Endothelial cell of umbilical vein (primary cell): ENCODE data around the gene GPR153. TPM values are rescaled to one million over a fixed set of nuclear protein-coding genes. Genes with fewer than 3 reads are reported as not detected.

Experiments used
- BruUV-seq: library from RNA; stranded (reverse); fragments of 400-500 nt; replicated peaks from 2 replicates; lab custom pipeline; 2021; lab: Mats Ljungman, UMichigan
- CTCF ChIA-PET: fragments of 300-600, 350-600 bp; sonication (Branson Sonifier 250); formaldehyde crosslinking; loops from one replicate; lab custom pipeline; 2021; ENCODE audit warnings: antibody characterized with exemption, inconsistent platforms; lab: Charles Lee
- POLR2A ChIA-PET: fragments of 300-600, 350-600 bp; sonication (Branson Sonifier 250); formaldehyde crosslinking; loops from one replicate; lab custom pipeline; 2021; ENCODE audit warnings: antibody characterized with exemption, inconsistent platforms; lab: Charles Lee
- DNase-seq: peaks from one replicate; pipeline ENCODE4 v3.0.0-alpha.2; 2011; ENCODE audit warnings: low read depth, low spot score
- FAIRE-seq: peaks from 2 replicates; lab custom pipeline; 2011; peaks lifted over from hg19 to GRCh38; lab: Jason Lieb, UNC
- H2AFZ ChIP-seq: 2 replicates; pipeline ENCODE4 v1.6.0; 2012; ENCODE audit warnings: low read depth, low read length, control low read depth, inconsistent platforms
- H3K27ac ChIP-seq: 2 replicates; pipeline ENCODE4 v1.5.1; 2011; ENCODE audit warnings: low read depth, mild to moderate bottlenecking, control low read depth, low read length, moderate library complexity; ENCODE audit not compliant: insufficient read depth
- H3K27me3 ChIP-seq, 2 experiments: 2 replicates each; pipeline versions ENCODE4 v1.6.0 to v1.6.1; 2011; ENCODE audit warnings: low read length in 2 of 2, mixed read lengths in 1 of 2; ENCODE audit not compliant: control insufficient read depth in 2 of 2, insufficient read depth in 2 of 2
- H3K36me3 ChIP-seq, 2 experiments: 2 replicates in 1 of 2; 3 replicates in 1 of 2; pipeline ENCODE4 v1.5.1; 2011; ENCODE audit warnings: low read length in 2 of 2, mild to moderate bottlenecking in 1 of 2, moderate library complexity in 1 of 2; ENCODE audit not compliant: control insufficient read depth in 2 of 2, insufficient read depth in 2 of 2; ENCODE audit errors: extremely low read depth in 1 of 2
- H3K4me1 ChIP-seq: 3 replicates; pipeline ENCODE4 v1.5.1; 2011; ENCODE audit warnings: mild to moderate bottlenecking, low read length; ENCODE audit not compliant: control insufficient read depth, insufficient read depth; ENCODE audit errors: extremely low read depth
- H3K4me2 ChIP-seq: 2 replicates; pipeline ENCODE4 v1.6.1; 2011; ENCODE audit warnings: low read length, control low read depth, mixed read lengths; ENCODE audit not compliant: insufficient read depth
- H3K4me3 ChIP-seq, 3 experiments: fragments of 200-600 bp in 1 of 3; sonication (generic), shearing (Covaris generic) in 1 of 3; replicated peaks in 1 of 3; 2 replicates each; pipeline ENCODE4 v1.5.1; 2011 to 2016; ENCODE audit warnings: control low read depth in 3 of 3, low read length in 3 of 3, mild to moderate bottlenecking in 2 of 3, inconsistent platforms in 1 of 3, low read depth in 1 of 3, moderate library complexity in 1 of 3; ENCODE audit not compliant: insufficient read depth in 1 of 3
- H3K79me2 ChIP-seq: 2 replicates; pipeline ENCODE4 v1.6.0; 2012; ENCODE audit warnings: low read length, inconsistent platforms; ENCODE audit not compliant: control insufficient read depth, insufficient read depth
- H3K9ac ChIP-seq: replicated peaks from 2 replicates; pipeline ENCODE3; 2011; ENCODE audit warnings: low read length, control low read depth; ENCODE audit not compliant: insufficient read depth; ENCODE audit errors: extremely low read depth
- H3K9me1 ChIP-seq: replicated peaks from 3 replicates; pipeline ENCODE4 v1.6.0; 2011; ENCODE audit warnings: mild to moderate bottlenecking, low read length; ENCODE audit not compliant: control insufficient read depth, insufficient read depth; ENCODE audit errors: extremely low read depth
- H3K9me3 ChIP-seq: replicated peaks from 2 replicates; pipeline ENCODE4 v1.5.1; 2012; ENCODE audit warnings: low read length, inconsistent platforms; ENCODE audit not compliant: control insufficient read depth, insufficient read depth
- H4K20me1 ChIP-seq: replicated peaks from 2 replicates; pipeline ENCODE3; 2011; ENCODE audit warnings: mild to moderate bottlenecking, low read length; ENCODE audit not compliant: control insufficient read depth, insufficient read depth; ENCODE audit errors: extremely low read depth
- CTCF ChIP-seq, 2 donors: IDR thresholded peaks; 1 replicate in 1 of 2; 2 replicates in 1 of 2; pipeline ENCODE4 v1.5.1; 2011; ENCODE audit warnings: low read length in 2 of 2, mild to moderate bottlenecking in 2 of 2, moderate library complexity in 2 of 2, control low read depth in 1 of 2, inconsistent platforms in 1 of 2, low read depth in 1 of 2; ENCODE audit not compliant: insufficient read depth in 1 of 2; ENCODE audit errors: extremely low read depth in 1 of 2
- EZH2 ChIP-seq: IDR thresholded peaks from 2 replicates; pipeline ENCODE4 v1.6.1; 2012; ENCODE audit warnings: borderline replicate concordance, low read depth, mild to moderate bottlenecking, moderate library complexity, low read length, inconsistent platforms; ENCODE audit not compliant: severe bottlenecking
- FOS ChIP-seq: IDR thresholded peaks from 2 replicates; pipeline ENCODE4 v1.6.1; 2011; ENCODE audit warnings: mild to moderate bottlenecking, low read length, moderate library complexity, borderline replicate concordance; ENCODE audit not compliant: insufficient read depth
- GATA2 ChIP-seq: IDR thresholded peaks from 2 replicates; pipeline ENCODE4 v1.7.0; 2011; ENCODE audit warnings: low read depth, mild to moderate bottlenecking, moderate library complexity, mixed read lengths, low read length; ENCODE audit not compliant: insufficient read length, insufficient read depth
- JUN ChIP-seq: IDR thresholded peaks from 2 replicates; pipeline ENCODE4 v1.6.1; 2011; ENCODE audit warnings: borderline replicate concordance, low read depth; ENCODE audit not compliant: insufficient read length, insufficient read depth
- MAX ChIP-seq: IDR thresholded peaks from 2 replicates; pipeline ENCODE4 v1.6.1; 2011; ENCODE audit not compliant: insufficient read depth, insufficient read length
- MYC ChIP-seq: IDR thresholded peaks from one replicate; pipeline ENCODE4 v1.6.1; 2011; ENCODE audit warnings: mild to moderate bottlenecking, low read depth, low read length
- POLR2A ChIP-seq: IDR thresholded peaks from 2 replicates; pipeline ENCODE4 v1.6.1; 2012; ENCODE audit warnings: low read depth, mild to moderate bottlenecking, control low read depth, low read length
- POLR2AphosphoS5 ChIP-seq: IDR thresholded peaks from 2 replicates; pipeline ENCODE4 v1.6.1; 2012; ENCODE audit warnings: low read depth, mild to moderate bottlenecking, control low read depth, low read length, moderate library complexity; ENCODE audit not compliant: insufficient read depth
- dilution Hi-C: fragments of 300-500 bp; cut with MboI; formaldehyde crosslinking; loops from one replicate; pipeline ENCODE4 v1.15.0; 2019; ENCODE audit warnings: low sequenced_read_pairs; ENCODE audit not compliant: extremely low pct_ligation_motif_present
- intact Hi-C: fragments of 100-400 bp; cut with micrococcal nuclease; formaldehyde crosslinking; loops from one replicate; pipeline ENCODE4 v1.10.0; 2022
- polyA plus RNA-seq, 4 experiments: library from polyadenylated mRNA; depleted of rRNA in 3 of 4; stranded (reverse) in 3 of 4; unstranded in 1 of 4; fragments of >200 nt; gene quantifications; 2 replicates each; pipeline versions ENCODE4 v1.2.1 to v1.2.3, GENCODE V29; 2011 to 2012; ENCODE audit warnings: missing spikeins in 1 of 4
- total RNA-seq: library from RNA; stranded (reverse); gene quantifications from 2 replicates; pipeline ENCODE4 v1.2.3, GENCODE V29; 2021

The GPR153 gene
- total and polyA plus RNA-seq, 2 donors (not counting 3 experiments of a cell fraction or from before 2014, with no cell fraction given): 3.1 to 3.9 TPM

- no TSS peak for BruUV-seq
- DNase-seq (no peak), FAIRE-seq (no peak)
- dilution Hi-C loops (no loop called here), intact Hi-C loops (loop anchor here (5.0 kb wide), 2 partner anchors 80 to 160 kb away; partner anchors contain the start of gene ESPN)
- Histone ChIP-seq H3K79me2 (no peaks in the 10 kb centered on the region), H3K36me3 (no peaks in the 10 kb centered on the region), H3K27me3 (no peaks in the 10 kb centered on the region), H4K20me1 (no peaks in the 10 kb centered on the region), H3K4me2 (no peak overlapping the region), H3K27ac (no peak overlapping the region), H3K9ac (no peak overlapping the region), H3K9me3 (no peaks in the 10 kb centered on the region), H2AFZ (no peak overlapping the region), H3K9me1 (no peaks in the 10 kb centered on the region), H3K4me1 (no peaks in the 10 kb centered on the region), H3K4me3 (no peak overlapping the region)
- TF ChIP-seq FOS: no peak
- no peak for TF ChIP-seq POLR2AphosphoS5
- no peak for TF ChIP-seq JUN
- no peak for TF ChIP-seq EZH2
- no peak for TF ChIP-seq CTCF (IDR thresholded peaks at IDR 0.05; ENCODE audit: extremely low read depth in 1 of 2, insufficient read depth in 1 of 2, low read depth in 1 of 2, low read length in 2 of 2)
- TF ChIP-seq GATA2: no peak
- TF ChIP-seq POLR2A: no peak
- no peak for TF ChIP-seq MYC
- TF ChIP-seq MAX: no peak
- ChIA-PET POLR2A (no interaction called here), CTCF (interaction anchor here (1.2 kb wide), 1 partner anchor 17 kb away, joined by 3 read pairs; no protein-coding TSS in a partner anchor)
These were observed 1.9 kb upstream of the GPR153 start for GRCh38 chr1:6262555-6263420.
